Endothelial cell of umbilical vein (primary cell): Measurements from ENCODE around the gene SMIM8.

Experiments used
- CTCF ChIP-seq, 2 donors: IDR thresholded peaks; 1 replicate in 1 of 2; 2 replicates in 1 of 2; pipeline ENCODE4 v1.5.1; 2011; ENCODE audit warnings: low read length in 2 of 2, mild to moderate bottlenecking in 2 of 2, moderate library complexity in 2 of 2, control low read depth in 1 of 2, inconsistent platforms in 1 of 2, low read depth in 1 of 2; ENCODE audit not compliant: insufficient read depth in 1 of 2; ENCODE audit errors: extremely low read depth in 1 of 2
- POLR2A ChIP-seq: IDR thresholded peaks from 2 replicates; pipeline ENCODE4 v1.6.1; 2012; ENCODE audit warnings: low read depth, mild to moderate bottlenecking, control low read depth, low read length
- POLR2AphosphoS5 ChIP-seq: IDR thresholded peaks from 2 replicates; pipeline ENCODE4 v1.6.1; 2012; ENCODE audit warnings: low read depth, mild to moderate bottlenecking, control low read depth, low read length, moderate library complexity; ENCODE audit not compliant: insufficient read depth

GRCh38 chr6:87342829-87343228 is 20.4 kb downstream of the SMIM8 start:
- TF ChIP-seq CTCF (IDR thresholded peaks at IDR 0.05; ENCODE audit: extremely low read depth in 1 of 2, insufficient read depth in 1 of 2, low read depth in 1 of 2, low read length in 2 of 2) (no peak), POLR2AphosphoS5 (no peak), POLR2A (no peak)
